HG03103 (cell line): ENCODE results near the gene CERS6.
"Not testable (repeated sequence)": the region's sequence is repeated elsewhere in the genome, so short reads cannot be mapped to it uniquely, and the experiment has no call there.

Experiments
- ATAC-seq: cut with Tn5 transposase; IDR thresholded peaks from one replicate; pipeline ENCODE4 v1.9.1; 2021; ENCODE audit warnings: low read depth; ENCODE audit not compliant: unreplicated experiment

The CERS6 gene

GRCh38 chr2:168632709-168633121 is 176.6 kb downstream of the CERS6 start:
- ATAC-seq, result no peak

- ATAC-seq, result no peak
Observed at GRCh38 chr2:168633200-168633599, 177.1 kb downstream of the CERS6 start.

GRCh38 chr2:168633895-168634294 is 177.8 kb downstream of the CERS6 start:
- ATAC-seq, result no peak

- ATAC-seq, result no peak
Observed at GRCh38 chr2:168635065-168635577, 179.0 kb downstream of the CERS6 start.

GRCh38 chr2:168639018-168639417 is 182.9 kb downstream of the CERS6 start:
- no peak for ATAC-seq

GRCh38 chr2:168639441-168639898 is 183.4 kb downstream of the CERS6 start:
- no peak for ATAC-seq

GRCh38 chr2:168640039-168640438 is 184.0 kb downstream of the CERS6 start:
- no peak for ATAC-seq

- no peak for ATAC-seq
Observed at GRCh38 chr2:168641636-168642035, 185.6 kb downstream of the CERS6 start.

- no peak for ATAC-seq
Observed at GRCh38 chr2:168642873-168643272, 186.8 kb downstream of the CERS6 start.

- ATAC-seq, result no peak
Observed at GRCh38 chr2:168643979-168644378, 187.9 kb downstream of the CERS6 start.

- no peak for ATAC-seq
Observed at GRCh38 chr2:168645696-168646338, 189.7 kb downstream of the CERS6 start.

- ATAC-seq, result no peak
Observed at GRCh38 chr2:168649105-168649504, 193.0 kb downstream of the CERS6 start.

GRCh38 chr2:168649562-168649961 is 193.5 kb downstream of the CERS6 start:
- ATAC-seq, result no peak

- no peak for ATAC-seq
Observed at GRCh38 chr2:168650139-168650538, 194.1 kb downstream of the CERS6 start.

- ATAC-seq, result no peak
Observed at GRCh38 chr2:168650781-168651180, 194.7 kb downstream of the CERS6 start.

GRCh38 chr2:168652997-168653921 is 197.2 kb downstream of the CERS6 start:
- ATAC-seq, result no peak

GRCh38 chr2:168654705-168655104 is 198.6 kb downstream of the CERS6 start:
- ATAC-seq, result no peak

- ATAC-seq, result no peak
Observed at GRCh38 chr2:168655207-168655606, 199.1 kb downstream of the CERS6 start.

GRCh38 chr2:168657378-168657777 is 201.3 kb downstream of the CERS6 start:
- not testable (repeated sequence) for ATAC-seq

GRCh38 chr2:168658706-168659105 is 202.6 kb downstream of the CERS6 start:
- no peak for ATAC-seq
